Immature natural killer cell (primary cell): Measurements from ENCODE around the gene SLC35B4. TPM values are rescaled to one million over a fixed set of nuclear protein-coding genes. Genes with fewer than 3 reads are reported as not detected.
"Not testable (repeated sequence)": the region's sequence is repeated elsewhere in the genome, so short reads cannot be mapped to it uniquely, and the experiment has no call there.

Source experiments
- DNase-seq, 3 donors: peaks; one replicate each; pipeline ENCODE4 v3.0.0; 2022; ENCODE audit warnings: mixed read lengths in 1 of 3
- H3K27ac Mint-ChIP-seq, 6 donors: one replicate each; pipeline ENCODE4 v1.8.0; 2020; ENCODE audit warnings: mixed read lengths in 6 of 6, mild to moderate bottlenecking in 5 of 6, inconsistent platforms in 4 of 6, moderate library complexity in 3 of 6
- H3K27me3 Mint-ChIP-seq, 3 donors: one replicate each; pipeline ENCODE4 v1.8.0; 2020 to 2021; ENCODE audit warnings: low read depth in 3 of 3, mild to moderate bottlenecking in 3 of 3, mixed read lengths in 3 of 3, moderate library complexity in 3 of 3, inconsistent platforms in 1 of 3
- H3K36me3 Mint-ChIP-seq, 3 donors: one replicate each; pipeline ENCODE4 v1.8.0; 2020; ENCODE audit warnings: mixed read lengths in 3 of 3, inconsistent platforms in 2 of 3, mild to moderate bottlenecking in 2 of 3
- H3K4me1 Mint-ChIP-seq, 2 donors: one replicate each; pipeline ENCODE4 v1.8.0; 2020; ENCODE audit warnings: inconsistent platforms in 2 of 2, mild to moderate bottlenecking in 2 of 2, mixed read lengths in 2 of 2, moderate library complexity in 1 of 2
- H3K4me3 Mint-ChIP-seq, 5 donors: one replicate each; pipeline ENCODE4 v1.8.0; 2020; ENCODE audit warnings: mild to moderate bottlenecking in 5 of 5, mixed read lengths in 5 of 5, inconsistent platforms in 3 of 5, moderate library complexity in 3 of 5
- H3K9me3 Mint-ChIP-seq, 6 donors: one replicate each; pipeline ENCODE4 v1.8.0; 2020; ENCODE audit warnings: mild to moderate bottlenecking in 6 of 6, mixed read lengths in 6 of 6, inconsistent platforms in 4 of 6, moderate library complexity in 3 of 6
- polyA plus RNA-seq, 3 donors: library from polyadenylated mRNA; unstranded; fragments of 300-500 nt; fragmentation: Illumina TruSeq; gene quantifications; one replicate each; pipeline ENCODE4 v1.2.3, GENCODE V29; 2021

The SLC35B4 gene
- polyA plus RNA-seq, 3 donors from 2014 or later, result 18.2 to 35.5 (median 23.5) TPM

DNA sequence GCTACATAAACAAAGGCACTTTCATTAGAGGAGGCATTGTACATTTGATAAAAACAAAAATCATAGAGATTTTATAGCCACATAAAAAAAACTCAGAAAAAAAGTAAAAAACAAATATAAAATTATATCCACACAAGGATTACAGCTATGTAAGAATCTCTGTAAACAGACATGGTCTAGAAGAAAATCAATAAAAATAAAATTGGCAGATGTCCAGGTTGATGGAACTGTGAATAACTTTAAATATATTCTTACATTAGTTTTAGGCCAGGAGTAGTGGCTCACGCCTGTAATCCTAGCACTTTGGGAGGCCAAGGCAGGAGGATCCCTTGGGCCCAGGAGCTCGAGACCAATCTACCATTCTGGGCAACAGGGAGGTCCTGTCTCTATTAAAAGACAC is 19.2 kb downstream of the SLC35B4 start:
- peaks cover 44 to 61% (median 47%) of the 10 kb centered on the region in 3 donors for H3K36me3 Mint-ChIP-seq
- H3K27ac Mint-ChIP-seq, result no peak overlapping the region
- DNase-seq, result no peak
- no peaks in the 10 kb centered on the region for H3K4me1 Mint-ChIP-seq
- no peaks in the 10 kb centered on the region for H3K9me3 Mint-ChIP-seq
- H3K4me3 Mint-ChIP-seq, result no peak overlapping the region
- H3K27me3 Mint-ChIP-seq, result peaks cover 0 to 2% (median 0%) of the 10 kb centered on the region in 3 donors

DNA sequence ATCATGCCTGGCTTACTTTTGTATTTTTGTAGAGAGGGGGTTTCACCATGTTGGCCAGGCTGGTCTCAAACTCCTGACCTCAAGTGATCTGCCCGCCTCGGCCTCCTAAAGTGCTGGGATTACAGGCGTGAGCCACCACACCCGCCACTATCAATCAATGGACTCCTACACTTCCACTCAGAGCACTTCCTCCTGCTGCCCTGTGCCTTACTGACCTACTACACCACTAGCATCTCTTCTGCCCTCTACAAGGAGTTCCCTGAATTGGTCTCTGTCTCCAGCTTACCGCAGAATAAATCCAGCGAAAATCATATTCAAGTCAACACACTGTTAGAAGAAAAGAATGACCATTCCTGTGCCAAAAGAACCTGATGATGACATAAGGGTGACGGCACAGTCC is 20.7 kb downstream of the SLC35B4 start:
- H3K9me3 Mint-ChIP-seq, H3K4me1 Mint-ChIP-seq: not testable (repeated sequence)
- peaks cover 32 to 50% (median 43%) of the 10 kb centered on the region in 3 donors for H3K36me3 Mint-ChIP-seq

DNA sequence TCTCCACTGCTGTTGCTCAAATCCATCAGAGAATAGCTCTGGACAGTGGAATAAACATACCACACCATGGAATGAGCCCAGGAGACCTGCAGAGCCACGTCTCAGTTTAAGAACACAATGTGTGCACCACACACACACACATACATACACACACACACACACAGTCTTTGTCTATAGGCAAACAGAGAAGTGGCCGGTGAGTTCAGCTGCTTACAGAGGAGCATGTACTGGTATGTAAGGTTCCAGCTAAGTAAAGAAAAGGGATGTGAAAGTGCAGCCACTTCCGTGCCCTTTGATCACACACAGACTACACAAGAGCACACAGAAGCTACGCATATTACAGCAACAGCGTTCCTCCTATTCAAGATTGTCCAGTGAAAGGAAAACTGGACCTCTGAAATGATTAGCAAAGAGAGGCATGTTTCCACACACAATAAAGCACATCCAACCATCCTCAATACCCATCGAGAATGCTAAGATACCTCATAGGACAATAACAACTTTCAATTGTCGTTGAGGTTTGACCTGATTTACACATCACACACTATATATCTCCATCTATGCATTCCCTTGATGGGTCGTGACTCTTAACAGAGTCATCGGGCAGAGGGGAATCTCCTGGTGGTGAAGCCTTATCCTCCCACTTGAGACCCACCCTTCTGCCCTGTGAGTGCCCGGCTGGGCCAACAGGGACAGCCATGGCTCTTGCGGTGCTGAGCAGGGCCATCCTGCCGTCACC is 23.6 kb downstream of the SLC35B4 start:
- no peak for DNase-seq
- H3K4me3 Mint-ChIP-seq, result no peak overlapping the region
- peaks cover 0 to 2% (median 0%) of the 10 kb centered on the region in 3 donors for H3K27me3 Mint-ChIP-seq
- H3K9me3 Mint-ChIP-seq, result no peaks in the 10 kb centered on the region
- H3K4me1 Mint-ChIP-seq, result no peaks in the 10 kb centered on the region
- H3K36me3 Mint-ChIP-seq, result peaks cover 21 to 37% (median 23%) of the 10 kb centered on the region in 3 donors
- H3K27ac Mint-ChIP-seq, result peak overlapping the region in 1 of 6 donors; percentile 43

More for the DNA sequence above, 20.7 kb downstream of the SLC35B4 start:
- not testable (repeated sequence) for H3K27me3 Mint-ChIP-seq, H3K27ac Mint-ChIP-seq, DNase-seq, H3K4me3 Mint-ChIP-seq

DNA sequence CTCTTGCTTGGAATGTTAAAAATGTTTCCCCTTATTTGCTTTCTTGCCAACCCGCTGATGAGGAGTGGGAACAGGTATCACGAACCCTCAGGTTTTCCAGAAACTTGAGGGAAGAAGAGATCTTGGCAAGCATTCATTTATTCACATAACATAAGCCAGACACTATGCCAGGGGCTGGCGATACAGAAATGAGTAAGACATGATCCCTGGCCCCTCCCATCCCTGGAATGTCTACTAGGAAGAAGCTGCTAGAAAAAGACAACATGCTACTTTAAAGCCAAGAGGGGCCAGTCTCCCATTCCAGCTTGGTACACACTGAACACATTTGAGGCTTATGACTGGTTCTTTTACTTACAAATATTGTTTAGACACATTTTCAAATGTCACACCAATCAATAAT is 26.4 kb downstream of the SLC35B4 start:
- peaks cover 12 to 26% (median 16%) of the 10 kb centered on the region in 3 donors for H3K36me3 Mint-ChIP-seq
- H3K4me3 Mint-ChIP-seq, result no peak overlapping the region
- no peak for DNase-seq
- no peaks in the 10 kb centered on the region for H3K4me1 Mint-ChIP-seq
- peaks cover 0 to 2% (median 2%) of the 10 kb centered on the region in 3 donors for H3K27me3 Mint-ChIP-seq
- no peak overlapping the region for H3K27ac Mint-ChIP-seq
- no peaks in the 10 kb centered on the region for H3K9me3 Mint-ChIP-seq

DNA sequence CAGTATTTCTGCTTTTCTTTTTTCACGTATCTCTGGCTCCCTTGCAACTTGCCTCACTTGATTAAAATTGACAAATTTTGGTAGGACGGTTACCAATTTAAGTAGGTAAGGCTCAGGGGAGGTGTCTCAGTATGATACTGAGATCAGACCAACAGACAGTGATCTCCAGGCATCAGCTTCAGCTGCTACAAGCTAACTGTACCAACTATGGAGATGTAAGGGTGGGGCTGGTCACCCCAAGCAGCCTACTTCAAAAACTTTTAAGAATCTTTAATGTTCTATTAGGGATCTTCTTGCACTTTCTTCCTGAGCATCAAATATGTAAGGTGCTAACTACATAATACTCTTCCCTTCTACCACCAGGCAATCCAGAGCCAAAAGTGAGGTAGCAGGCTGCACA is 26.9 kb downstream of the SLC35B4 start:
- no peaks in the 10 kb centered on the region for H3K4me1 Mint-ChIP-seq
- peaks cover 0 to 2% (median 2%) of the 10 kb centered on the region in 3 donors for H3K27me3 Mint-ChIP-seq
- H3K27ac Mint-ChIP-seq, result no peak overlapping the region
- no peaks in the 10 kb centered on the region for H3K9me3 Mint-ChIP-seq
- DNase-seq, result no peak
- H3K36me3 Mint-ChIP-seq, result peaks cover 9 to 25% (median 11%) of the 10 kb centered on the region in 3 donors
- no peak overlapping the region for H3K4me3 Mint-ChIP-seq

DNA sequence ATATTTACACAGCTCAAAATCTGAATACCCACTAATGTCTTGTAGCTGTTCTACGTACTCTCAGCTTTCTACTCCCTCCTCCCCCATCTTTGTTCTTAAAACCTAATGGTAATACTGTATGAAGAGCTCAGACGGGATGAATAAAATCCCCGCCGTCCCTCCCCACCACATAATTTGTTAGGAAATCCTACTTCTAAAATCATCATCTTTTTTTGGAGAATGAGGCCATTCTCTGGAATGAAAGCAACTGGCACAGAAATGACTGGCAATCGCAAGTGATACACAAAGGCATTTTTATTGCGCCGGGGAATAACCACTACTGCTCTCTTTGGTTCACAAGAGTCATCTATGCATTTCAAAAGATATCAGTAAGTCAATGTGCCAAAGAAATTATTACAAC is 27.3 kb downstream of the SLC35B4 start:
- no peak for DNase-seq
- H3K27me3 Mint-ChIP-seq, result peaks cover 0 to 2% (median 0%) of the 10 kb centered on the region in 3 donors
- H3K9me3 Mint-ChIP-seq, result no peaks in the 10 kb centered on the region
- no peak overlapping the region for H3K4me3 Mint-ChIP-seq
- no peak overlapping the region for H3K27ac Mint-ChIP-seq
- H3K36me3 Mint-ChIP-seq, result peaks cover 4 to 21% (median 7%) of the 10 kb centered on the region in 3 donors
- no peaks in the 10 kb centered on the region for H3K4me1 Mint-ChIP-seq

DNA sequence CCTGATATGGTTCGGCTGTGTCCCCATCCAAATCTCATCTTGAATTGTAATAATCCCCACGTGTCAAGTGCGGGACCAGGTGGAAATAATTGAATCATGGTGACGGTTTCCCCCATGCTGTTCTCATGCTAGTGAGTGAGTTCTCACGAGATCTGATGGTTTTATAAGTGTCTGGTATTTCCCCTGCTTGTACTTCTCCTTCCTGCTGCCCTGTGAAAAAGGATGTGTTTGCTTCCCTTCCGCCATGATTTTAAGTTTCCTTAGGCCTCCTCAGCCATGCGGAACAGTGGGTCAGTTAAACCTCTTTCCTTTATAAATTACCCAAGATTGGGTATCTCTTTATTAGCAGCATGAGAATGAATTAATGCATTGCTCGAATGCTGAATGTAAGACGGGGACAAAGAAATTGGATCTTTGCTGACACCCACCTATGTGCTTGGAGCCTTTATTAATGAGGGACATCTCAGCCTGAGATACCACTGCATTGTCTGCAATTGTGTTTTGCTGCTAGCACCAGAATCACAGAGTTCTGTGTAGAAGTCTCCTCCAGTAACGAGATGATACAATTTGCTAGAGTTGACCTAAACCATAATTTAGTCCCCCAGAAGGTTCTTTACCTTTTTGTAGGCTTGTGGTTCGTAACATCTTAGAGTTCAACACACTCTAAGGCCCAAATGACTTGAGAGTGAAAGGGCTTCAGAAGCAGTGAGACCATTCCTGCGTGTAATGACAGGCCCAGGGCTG is 28.6 kb downstream of the SLC35B4 start:
- no peak for DNase-seq
- peaks cover 0 to 13% (median 1%) of the 10 kb centered on the region in 3 donors for H3K36me3 Mint-ChIP-seq
- peaks cover 0 to 2% (median 0%) of the 10 kb centered on the region in 6 donors for H3K9me3 Mint-ChIP-seq
- H3K4me1 Mint-ChIP-seq, result no peaks in the 10 kb centered on the region
- no peak overlapping the region for H3K4me3 Mint-ChIP-seq
- peaks cover 0 to 2% (median 2%) of the 10 kb centered on the region in 3 donors for H3K27me3 Mint-ChIP-seq
- H3K27ac Mint-ChIP-seq, result no peak overlapping the region

DNA sequence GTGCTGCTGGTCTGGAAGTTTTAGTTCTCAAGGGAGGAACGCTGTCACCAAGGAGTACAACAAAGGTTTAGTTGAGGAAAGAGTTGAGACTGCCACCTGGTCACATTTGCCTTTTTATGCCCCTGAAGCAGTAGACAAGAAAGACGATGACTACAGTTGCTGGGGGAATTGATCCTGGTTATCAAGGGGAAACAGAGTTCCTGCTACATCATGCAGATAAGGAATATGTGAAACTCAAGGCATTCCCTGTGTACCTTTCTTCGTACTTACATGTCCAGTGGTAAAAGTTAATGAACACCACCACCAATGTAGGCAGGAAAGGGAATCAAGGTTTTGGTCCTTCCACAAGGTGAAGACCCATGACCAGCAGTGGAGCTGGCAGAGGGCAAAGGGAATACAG is 31.8 kb downstream of the SLC35B4 start:
- no peak overlapping the region for H3K27ac Mint-ChIP-seq
- no peaks in the 10 kb centered on the region for H3K4me1 Mint-ChIP-seq
- H3K4me3 Mint-ChIP-seq, result no peak overlapping the region
- peaks cover 0 to 15% (median 3%) of the 10 kb centered on the region in 3 donors for H3K27me3 Mint-ChIP-seq
- H3K9me3 Mint-ChIP-seq, result peaks cover 0 to 2% (median 0%) of the 10 kb centered on the region in 6 donors
- DNase-seq, result no peak
- no peaks in the 10 kb centered on the region for H3K36me3 Mint-ChIP-seq

DNA sequence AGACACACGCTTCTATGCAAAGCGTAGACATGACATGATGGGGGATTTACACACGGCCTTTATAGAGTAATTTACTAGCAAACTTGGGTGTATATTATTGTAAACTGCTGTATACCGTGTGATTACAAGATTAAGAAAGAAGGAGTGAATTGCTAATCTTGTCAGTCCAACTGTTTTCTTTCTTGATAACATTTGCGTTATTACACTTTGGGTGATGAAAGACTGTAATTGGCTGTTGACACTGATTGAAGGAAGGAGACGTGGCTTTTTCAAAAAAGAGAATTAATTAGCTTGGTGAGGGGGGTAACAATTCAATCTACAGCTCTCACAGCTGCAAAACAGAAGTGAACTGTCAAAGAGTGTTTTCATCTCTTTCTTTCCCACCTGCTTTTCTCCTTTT is 32.7 kb downstream of the SLC35B4 start:
- Mint-ChIP-seq H3K4me1 (no peaks in the 10 kb centered on the region), H3K27ac (no peak overlapping the region), H3K4me3 (no peak overlapping the region), H3K36me3 (no peaks in the 10 kb centered on the region), H3K9me3 (peaks cover 0 to 2% (median 0%) of the 10 kb centered on the region in 6 donors), H3K27me3 (peaks cover 0 to 19% (median 4%) of the 10 kb centered on the region in 3 donors)
- DNase-seq, result no peak

DNA sequence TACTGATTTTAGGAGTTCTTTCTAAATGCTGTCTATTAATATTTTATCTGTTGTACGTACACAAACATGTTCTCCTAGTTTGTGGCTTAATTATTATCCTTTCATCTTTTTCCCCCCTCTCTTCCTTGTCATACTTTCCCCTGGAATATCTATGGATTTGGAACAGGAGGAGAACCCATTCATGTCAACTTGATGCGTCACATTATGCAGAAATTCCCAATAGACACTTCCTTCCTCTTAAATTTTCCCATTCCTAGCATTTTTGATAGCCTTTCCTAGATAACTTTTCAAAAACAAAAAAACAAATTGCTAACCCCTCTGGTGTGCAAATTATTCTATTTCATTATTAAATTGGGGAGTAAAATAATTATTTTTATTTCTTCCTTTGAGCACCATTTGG is 36.2 kb downstream of the SLC35B4 start:
- Mint-ChIP-seq H3K9me3 (peaks cover 0 to 2% (median 0%) of the 10 kb centered on the region in 6 donors), H3K36me3 (no peaks in the 10 kb centered on the region), H3K27me3 (peaks cover 1 to 22% (median 1%) of the 10 kb centered on the region in 3 donors), H3K4me3 (no peak overlapping the region), H3K4me1 (no peaks in the 10 kb centered on the region), H3K27ac (no peak overlapping the region)
- no peak for DNase-seq

DNA sequence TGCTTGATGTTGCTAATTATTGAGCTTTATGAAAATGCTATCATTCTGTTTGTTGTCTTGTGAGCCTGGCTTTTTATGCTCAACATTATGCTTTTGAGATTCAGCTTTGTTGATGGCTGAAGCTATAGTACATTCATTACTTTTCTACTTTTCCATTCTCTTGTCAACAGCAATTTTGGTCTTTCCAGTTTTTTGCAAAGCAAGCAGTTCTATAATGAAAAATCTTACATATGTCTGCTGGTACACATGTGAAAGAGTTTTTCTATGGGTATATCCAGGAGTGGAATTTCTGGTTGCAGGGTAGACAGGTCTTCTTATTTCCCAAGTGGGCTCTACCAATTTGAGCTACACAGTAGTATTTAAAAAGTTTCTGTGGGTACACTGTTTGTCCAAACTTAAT is 36.8 kb downstream of the SLC35B4 start:
- Mint-ChIP-seq H3K27me3 (peaks cover 1 to 22% (median 4%) of the 10 kb centered on the region in 3 donors), H3K27ac (no peak overlapping the region), H3K4me3 (no peak overlapping the region), H3K9me3 (peaks cover 0 to 2% (median 0%) of the 10 kb centered on the region in 6 donors), H3K4me1 (no peaks in the 10 kb centered on the region), H3K36me3 (no peaks in the 10 kb centered on the region)
- DNase-seq, result no peak

DNA sequence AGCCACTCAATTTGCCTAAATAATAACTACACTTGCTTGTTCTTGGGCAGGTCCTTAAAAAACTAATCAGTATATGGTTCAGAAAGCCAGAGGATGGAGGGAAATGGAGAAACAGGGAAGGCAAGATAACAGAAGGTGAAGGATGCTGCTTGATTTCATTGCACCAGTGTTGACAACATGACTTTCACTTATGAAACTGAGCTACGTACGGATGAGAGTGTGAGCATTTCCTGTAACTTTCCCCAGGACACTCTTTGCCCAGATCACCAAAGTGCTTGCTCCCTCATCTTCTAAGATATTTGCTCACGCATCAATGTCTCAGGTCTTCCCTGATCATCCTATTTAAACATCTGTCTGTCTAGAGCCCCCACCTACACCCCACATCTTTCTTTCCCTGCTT is 37.4 kb downstream of the SLC35B4 start:
- DNase-seq, result no peak
- peaks cover 3 to 21% (median 4%) of the 10 kb centered on the region in 3 donors for H3K27me3 Mint-ChIP-seq
- no peak overlapping the region for H3K27ac Mint-ChIP-seq
- H3K4me3 Mint-ChIP-seq, result no peak overlapping the region
- no peaks in the 10 kb centered on the region for H3K36me3 Mint-ChIP-seq
- no peaks in the 10 kb centered on the region for H3K4me1 Mint-ChIP-seq
- peaks cover 0 to 2% (median 0%) of the 10 kb centered on the region in 6 donors for H3K9me3 Mint-ChIP-seq

DNA sequence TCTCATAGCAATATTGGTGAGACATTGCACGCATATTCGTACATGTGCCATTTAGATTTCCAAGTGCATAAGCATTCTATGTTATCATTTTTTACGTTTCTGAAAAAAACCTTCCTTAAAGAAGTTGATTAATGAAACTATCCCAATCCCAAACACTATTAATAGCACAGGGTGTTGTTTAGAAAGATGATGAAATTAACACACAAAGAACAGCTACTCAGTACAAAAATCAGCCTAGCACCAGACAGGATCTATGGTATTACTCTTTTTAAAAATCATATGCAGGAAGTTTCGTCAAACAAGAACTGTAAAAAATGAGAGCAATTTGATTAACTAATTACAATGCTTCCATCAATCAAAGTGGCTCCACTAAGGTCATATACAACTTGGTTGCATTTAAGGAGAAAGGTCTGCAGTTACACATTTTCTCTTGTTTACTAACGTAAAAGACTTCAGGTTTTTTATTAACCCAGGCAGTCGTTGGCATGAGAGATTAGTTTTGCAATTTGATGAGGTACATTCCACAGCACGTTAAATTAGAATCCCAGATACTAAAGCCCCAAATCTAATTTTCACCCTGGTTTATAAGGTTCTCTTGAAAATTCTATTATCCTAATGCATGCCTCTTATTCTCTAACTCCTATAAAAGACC is 38.1 kb downstream of the SLC35B4 start:
- Mint-ChIP-seq H3K27me3 (peaks cover 4 to 20% (median 5%) of the 10 kb centered on the region in 3 donors), H3K9me3 (no peaks in the 10 kb centered on the region), H3K27ac (no peak overlapping the region), H3K4me3 (no peak overlapping the region), H3K36me3 (no peaks in the 10 kb centered on the region), H3K4me1 (no peaks in the 10 kb centered on the region)
- no peak for DNase-seq

DNA sequence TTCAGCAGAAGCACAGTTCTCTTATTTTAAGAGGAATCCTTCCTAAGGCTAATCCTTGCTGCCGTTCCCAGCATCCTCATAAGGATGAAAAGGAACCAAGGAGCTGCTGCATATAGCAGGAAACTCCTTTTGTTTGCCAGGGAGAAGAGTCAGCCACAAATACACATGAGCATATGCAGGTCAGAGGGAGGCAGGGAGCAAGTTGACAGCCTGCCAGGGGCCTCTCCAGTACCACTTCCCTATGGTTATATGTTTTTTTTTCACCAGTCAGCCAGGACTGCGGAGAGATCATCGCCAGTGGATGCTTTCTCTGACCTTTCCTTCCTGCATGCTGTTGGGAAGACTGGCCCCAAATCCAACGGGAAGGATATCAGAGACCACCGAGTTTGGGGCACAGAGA is 39.8 kb downstream of the SLC35B4 start:
- Mint-ChIP-seq H3K9me3 (no peaks in the 10 kb centered on the region), H3K4me1 (no peaks in the 10 kb centered on the region)

More for the DNA sequence above, 39.8 kb downstream of the SLC35B4 start:
- no peaks in the 10 kb centered on the region for H3K36me3 Mint-ChIP-seq
- H3K4me3 Mint-ChIP-seq, result no peak overlapping the region
- H3K27me3 Mint-ChIP-seq, result peaks cover 4 to 17% (median 5%) of the 10 kb centered on the region in 3 donors
- no peak overlapping the region for H3K27ac Mint-ChIP-seq
- no peak for DNase-seq
